ENCODE measurements around the gene ASIP. TPM values are rescaled to one million over a fixed set of nuclear protein-coding genes. Genes with fewer than 3 reads are reported as not detected.
A peak's percentile ranks its signal among the peaks of the same experiment; 100 is the strongest.

The ASIP gene
- total and polyA plus RNA-seq, 2 of the 13 experiments (the other 11 are each of a cell fraction or from before 2014, with no cell fraction given): not detected

GRCh38 chr20:34215711-34216381 lies 25.4 kb upstream of the ASIP start (continued):
- TF ChIP-seq GPBP1L1 (CRISPR knock-in tag; IDR thresholded peaks at IDR 0.05): no peak
- TF ChIP-seq ZFP82 (CRISPR knock-in tag; IDR thresholded peaks at IDR 0.05; ENCODE audit: borderline replicate concordance): 0 out of 2 replicates have a peak, but pooled peaks have one; percentile 47
- no peak for TF ChIP-seq ZFAT (CRISPR knock-in tag; conservative IDR thresholded peaks at IDR 0.05)
- peak; percentile 74; the same call in 1 of the 2 replicates for TF ChIP-seq CBX5 (CRISPR knock-in tag; IDR thresholded peaks at IDR 0.05; ENCODE audit: borderline replicate concordance)
- TF ChIP-seq FOXO1 (CRISPR knock-in tag; IDR thresholded peaks at IDR 0.05): peak; percentile 69
- TF ChIP-seq TERF1 (CRISPR knock-in tag; IDR thresholded peaks at IDR 0.05): no peak
- no peak for TF ChIP-seq JARID2 (CRISPR knock-in tag; IDR thresholded peaks at IDR 0.05; ENCODE audit: insufficient replicate concordance)
- TF ChIP-seq PCBP1 (IDR thresholded peaks at IDR 0.05; ENCODE audit: borderline replicate concordance, low read depth, low read length): no peak
- TF ChIP-seq MAFK (conservative IDR thresholded peaks at IDR 0.05 in 1 of 2, IDR thresholded peaks at IDR 0.05 in 1 of 2; ENCODE audit: low read length in 2 of 2): peak; percentile 92 to 97
- 0 out of 2 replicates have a peak, but pooled peaks have one; percentile 28 for TF ChIP-seq TEF (CRISPR knock-in tag; IDR thresholded peaks at IDR 0.05)
- TF ChIP-seq TBX2 (CRISPR knock-in tag; IDR thresholded peaks at IDR 0.05; ENCODE audit: borderline replicate concordance): peak; percentile 88
- TF ChIP-seq SP1 (IDR thresholded peaks at IDR 0.05): no peak
- 0 out of 2 replicates have a peak, but pooled peaks have one; percentile 34 for TF ChIP-seq SP1 (CRISPR knock-in tag; IDR thresholded peaks at IDR 0.05)
- TF ChIP-seq ZNF549 (CRISPR knock-in tag; IDR thresholded peaks at IDR 0.05): no peak
- no peak for TF ChIP-seq ARNT (IDR thresholded peaks at IDR 0.05)
- TF ChIP-seq POLR2AphosphoS5 (IDR thresholded peaks at IDR 0.05; ENCODE audit: low read depth, low read length): no peak
- no peak; the same call in 1 of the 2 replicates for TF ChIP-seq ZNF614 (CRISPR knock-in tag; IDR thresholded peaks at IDR 0.05; ENCODE audit: borderline replicate concordance)
- no peak; the same call in 1 of the 2 replicates for TF ChIP-seq EED (CRISPR knock-in tag; IDR thresholded peaks at IDR 0.05)
- TF ChIP-seq ZNF704 (CRISPR knock-in tag; IDR thresholded peaks at IDR 0.05; ENCODE audit: borderline replicate concordance): 0 out of 2 replicates have a peak, but pooled peaks have one; percentile 46
- 0 out of 2 replicates have a peak, but pooled peaks have one; percentile 72 for TF ChIP-seq ZNF263 (CRISPR knock-in tag; IDR thresholded peaks at IDR 0.05)
- no peak for TF ChIP-seq BRD4 (CRISPR knock-in tag; IDR thresholded peaks at IDR 0.05)
- no peak for TF ChIP-seq ZNF251 (CRISPR knock-in tag; IDR thresholded peaks at IDR 0.05)
- peak; percentile 83 for TF ChIP-seq ZNF777 (CRISPR knock-in tag; IDR thresholded peaks at IDR 0.05)
- TF ChIP-seq RARG (CRISPR knock-in tag; IDR thresholded peaks at IDR 0.05; ENCODE audit: low read depth): no peak
- no peak for TF ChIP-seq GRHL1 (CRISPR knock-in tag; conservative IDR thresholded peaks at IDR 0.05)

Data from HepG2 (cell line).